ENCODE data around the gene FTCD. TPM values are rescaled to one million over a fixed set of nuclear protein-coding genes. Genes with fewer than 3 reads are reported as not detected.
A peak's percentile ranks its signal among the peaks of the same experiment; 100 is the strongest.

FTCD gene
- total and polyA plus RNA-seq, 9 of the 15 experiments (the other 6 are each of a cell fraction or from before 2014, with no cell fraction given), result 0.11 to 1.6 (median 0.67) TPM; not detected in 5

DNA sequence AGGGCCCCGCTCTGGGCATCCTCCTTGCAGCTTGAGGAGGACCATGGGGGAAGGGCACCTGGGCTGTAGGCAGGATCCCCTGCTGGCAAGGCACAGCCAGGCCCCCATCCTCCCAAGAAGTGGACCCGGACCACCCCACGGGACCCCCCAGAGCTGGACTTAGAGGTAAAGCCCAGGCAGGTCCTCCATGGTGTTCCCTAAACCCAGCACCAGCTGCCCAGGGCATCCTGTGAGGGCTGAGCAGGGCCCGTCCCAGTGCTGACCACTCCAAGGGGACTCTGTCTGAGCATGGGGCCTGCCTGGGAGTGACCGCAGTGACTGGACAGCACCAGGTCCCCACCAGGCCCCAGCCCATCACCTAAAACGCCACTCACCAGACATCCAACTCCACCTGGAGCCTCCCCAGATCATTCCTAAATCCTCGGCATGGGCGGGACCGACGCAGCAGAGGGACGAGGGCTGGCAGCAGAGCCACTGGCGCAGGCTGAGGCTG is 36.2 kb downstream of the FTCD start:
- H3K79me2 ChIP-seq (ENCODE audit: control insufficient read depth, insufficient read depth, low read length), result no peaks in the 10 kb centered on the region
- TF ChIP-seq HDAC6 (IDR thresholded peaks at IDR 0.05; ENCODE audit: low read depth, low read length) (0 out of 2 replicates have a peak, but pooled peaks have one; percentile 6), CEBPG (CRISPR knock-in tag; IDR thresholded peaks at IDR 0.05) (no peak), CEBPG (tag; conservative IDR thresholded peaks at IDR 0.05 in 1 of 2, IDR thresholded peaks at IDR 0.05 in 1 of 2) (no peak)
- H3K4me1 ChIP-seq (replicated peaks in 1 of 2; ENCODE audit: control insufficient read depth in 2 of 2, insufficient read depth in 2 of 2, low read length in 2 of 2), result peaks cover 0 to 58% of the 10 kb centered on the region in 2 experiments; a peak in 1 of 5 replicates
- H3K4me2 ChIP-seq (ENCODE audit: insufficient read depth, low read length), result no peak overlapping the region
- no peak overlapping the region for H3K27ac ChIP-seq (ENCODE audit: extremely low read depth, low read depth, low read length)
- intact Hi-C loops (cut with micrococcal nuclease), result no loop called here
- ChIA-PET CTCF (ENCODE audit: low intra/inter-chr PET ratio) (no interaction called here), POLR2A (no interaction called here)
- BruUV-seq (replicated peaks), result no TSS peak
- FAIRE-seq (no peak), DNase-seq (ENCODE audit: extremely low read depth in 1 of 4, low spot score in 3 of 4) (no peak), ATAC-seq (peak; percentile 20; the same call in 2 of the 3 replicates)
- no peaks in the 10 kb centered on the region; the same call in 1 of the 2 replicates for H4K20me1 ChIP-seq (replicated peaks; ENCODE audit: control insufficient read depth, insufficient read depth, low read length)
- no peaks in the 10 kb centered on the region; the same call in 1 of the 2 replicates for H3K9me3 ChIP-seq (replicated peaks; ENCODE audit: control insufficient read depth, insufficient read depth, low read depth, low read length)
- H3K36me3 ChIP-seq (ENCODE audit: control insufficient read depth, insufficient read depth, low read length), result no peaks in the 10 kb centered on the region
- H3K9me1 ChIP-seq (ENCODE audit: control insufficient read depth, insufficient read depth, low read length), result no peaks in the 10 kb centered on the region
- no peak overlapping the region for H3K4me3 ChIP-seq
- WGBS (ENCODE audit: insufficient coverage, low coverage, missing lambda C conversion rate), result 10% methylated on average over 12 of the region's 12 CpGs
- in situ Hi-C loops (cut with MboI), result no loop called here
- H3K9ac ChIP-seq (ENCODE audit: insufficient read depth in 1 of 2, low read depth in 2 of 2, low read length in 2 of 2), result no peak overlapping the region
- peaks cover 22 to 65% of the 10 kb centered on the region in 2 experiments; a peak in 3 of 5 replicates for H3K27me3 ChIP-seq (ENCODE audit: control insufficient read depth in 2 of 2, insufficient read depth in 2 of 2, low read length in 2 of 2)
- H2AFZ ChIP-seq (ENCODE audit: low read depth, low read length), result no peak overlapping the region

DNA sequence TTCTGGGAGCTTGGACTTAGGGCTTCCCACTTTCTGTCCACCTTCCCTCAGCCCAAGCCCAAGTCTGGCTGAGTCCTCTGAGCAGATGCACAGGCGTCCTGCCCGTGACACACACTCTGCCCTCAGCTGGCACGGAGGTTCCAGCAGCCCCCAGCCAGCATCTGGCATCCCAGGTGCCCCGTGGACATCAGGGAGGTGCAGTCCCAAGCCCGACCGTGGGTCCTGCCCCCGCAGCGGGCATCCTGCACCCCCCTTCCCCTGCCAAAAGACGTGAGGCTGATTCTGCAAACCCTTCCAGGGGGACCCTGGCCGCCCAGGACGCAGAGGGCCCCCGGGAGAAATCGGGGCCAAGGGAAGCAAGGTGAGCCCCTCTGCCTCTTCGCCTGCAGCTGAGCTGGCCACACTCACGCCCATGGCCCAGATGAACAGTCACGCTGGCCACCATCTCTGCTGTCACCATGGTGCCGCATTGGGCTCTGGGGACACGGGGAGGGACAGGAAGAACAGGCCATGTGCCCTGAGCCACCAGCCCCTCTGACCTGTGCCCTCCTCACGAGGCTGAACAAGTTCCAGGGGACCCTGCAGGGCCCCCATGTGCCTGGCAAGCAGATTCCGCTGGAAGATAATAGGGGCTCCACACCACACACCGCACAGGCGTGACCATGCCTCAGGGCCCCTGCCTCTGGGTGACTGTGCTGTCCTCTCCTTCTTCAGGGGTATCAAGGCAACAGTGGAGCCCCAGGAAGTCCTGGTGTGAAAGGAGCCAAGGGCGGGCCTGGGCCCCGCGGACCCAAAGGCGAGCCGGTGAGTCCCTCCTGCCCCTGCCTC is 36.8 kb downstream of the FTCD start:
- H4K20me1 ChIP-seq (replicated peaks; ENCODE audit: control insufficient read depth, insufficient read depth, low read length), result no peaks in the 10 kb centered on the region; the same call in 1 of the 2 replicates
- no peak overlapping the region for H3K27ac ChIP-seq (ENCODE audit: extremely low read depth, low read depth, low read length)
- 2% methylated on average over 27 of the region's 27 CpGs for WGBS (ENCODE audit: insufficient coverage, low coverage, missing lambda C conversion rate)
- no peaks in the 10 kb centered on the region for H3K36me3 ChIP-seq (ENCODE audit: control insufficient read depth, insufficient read depth, low read length)
- DNase-seq (ENCODE audit: extremely low read depth in 1 of 4, low spot score in 3 of 4), result no peak
- FAIRE-seq, result no peak
- H3K79me2 ChIP-seq (ENCODE audit: control insufficient read depth, insufficient read depth, low read length), result no peaks in the 10 kb centered on the region
- H3K9me3 ChIP-seq (replicated peaks; ENCODE audit: control insufficient read depth, insufficient read depth, low read depth, low read length), result no peaks in the 10 kb centered on the region; the same call in 1 of the 2 replicates
- no peak for ATAC-seq
- H3K9me1 ChIP-seq (ENCODE audit: control insufficient read depth, insufficient read depth, low read length), result no peaks in the 10 kb centered on the region
- peaks cover 0 to 58% of the 10 kb centered on the region in 2 experiments; a peak in 1 of 5 replicates for H3K4me1 ChIP-seq (replicated peaks in 1 of 2; ENCODE audit: control insufficient read depth in 2 of 2, insufficient read depth in 2 of 2, low read length in 2 of 2)
- ChIA-PET CTCF (ENCODE audit: low intra/inter-chr PET ratio) (no interaction called here), POLR2A (interaction anchor here (0.7 to 1.7 kb wide), 2 partner anchors 10 to 106 kb away, joined by 3 to 8 read pairs; no protein-coding TSS in a partner anchor)
- TF ChIP-seq ETV6 (IDR thresholded peaks at IDR 0.05; ENCODE audit: borderline replicate concordance in 1 of 2, low read depth in 2 of 2, low read length in 1 of 2) (no peak), ETV6 (CRISPR knock-in tag; IDR thresholded peaks at IDR 0.05; ENCODE audit: borderline replicate concordance) (no peak), NFIX (CRISPR knock-in tag; IDR thresholded peaks at IDR 0.05; ENCODE audit: low read depth) (no peak), HMGN3 (IDR thresholded peaks at IDR 0.05; ENCODE audit: borderline replicate concordance, extremely low read depth, insufficient read length, low read depth, low read length) (peak; percentile 20)
- in situ Hi-C loops (cut with MboI) (no loop called here), intact Hi-C loops (cut with micrococcal nuclease) (no loop called here)
- no TSS peak for BruUV-seq (replicated peaks)
- no peak overlapping the region for H2AFZ ChIP-seq (ENCODE audit: low read depth, low read length)
- H3K4me3 ChIP-seq, result no peak overlapping the region
- peaks cover 24 to 71% of the 10 kb centered on the region in 2 experiments; a peak in 4 of 5 replicates for H3K27me3 ChIP-seq (ENCODE audit: control insufficient read depth in 2 of 2, insufficient read depth in 2 of 2, low read length in 2 of 2)
- no peak overlapping the region for H3K4me2 ChIP-seq (ENCODE audit: insufficient read depth, low read length)
- no peak overlapping the region for H3K9ac ChIP-seq (ENCODE audit: insufficient read depth in 1 of 2, low read depth in 2 of 2, low read length in 2 of 2)
